ENCODE results near the gene SKIL.
"Not testable (repeated sequence)": the region's sequence is repeated elsewhere in the genome, so short reads cannot be mapped to it uniquely, and the experiment has no call there.

Gene SKIL

DNA sequence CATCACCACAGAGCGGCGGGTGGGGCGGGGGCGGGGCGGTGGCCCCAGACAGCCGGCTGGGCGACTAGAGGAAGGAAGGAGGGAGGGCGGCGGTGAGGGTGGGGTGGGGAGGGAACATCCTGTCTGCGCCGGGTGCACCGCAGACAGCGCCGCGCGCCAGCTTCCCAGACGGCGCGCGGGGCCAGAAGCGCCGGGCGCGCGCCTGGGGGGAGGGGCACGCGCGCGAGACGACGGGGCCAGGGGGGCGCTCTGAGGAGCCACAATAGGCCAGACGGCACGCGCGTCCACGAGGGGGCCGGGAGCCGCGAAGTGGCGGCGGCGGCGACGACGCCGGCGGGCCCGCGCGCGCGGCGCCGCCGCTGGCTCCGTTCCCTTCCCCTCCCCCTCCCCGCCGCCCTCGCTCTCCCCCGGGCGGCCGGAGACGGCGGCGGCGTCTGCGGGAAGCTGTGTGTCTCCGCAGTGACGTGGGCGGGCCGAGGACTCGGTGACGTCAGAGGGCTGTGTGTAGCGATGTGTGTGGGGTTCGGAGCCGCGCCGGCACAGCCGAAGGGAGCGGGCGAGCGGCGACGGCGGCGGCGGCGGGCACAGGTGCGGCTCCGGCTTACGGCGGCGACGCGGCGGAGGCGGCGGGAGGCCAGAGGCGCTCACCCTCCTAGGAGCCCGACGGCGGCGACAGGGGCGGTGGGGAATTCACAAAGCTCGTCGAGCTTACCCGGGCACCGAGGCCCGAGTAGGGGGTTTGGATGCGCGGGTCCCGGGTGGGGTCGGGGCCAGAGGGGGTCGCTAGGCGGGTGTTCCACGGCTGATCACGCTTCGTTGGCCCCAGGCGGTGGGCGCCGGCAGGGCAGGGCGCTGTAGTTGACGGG is at the start of gene SKIL:
SKIL (plus strand) TSS at position 540 of the 866 bp plus-strand sequence. CDS start 2,617 bp downstream, outside the sequence.
- DNase-seq (ENCODE audit: low read depth in 2 of 2): peak; percentile 93

GRCh38 chr3:170309046-170309445 is 48.5 kb upstream of the SKIL start:
- DNase-seq (ENCODE audit: low read depth in 2 of 2): no peak

- DNase-seq (ENCODE audit: low read depth in 2 of 2): no peak
Measured at GRCh38 chr3:170317954-170318353, 39.6 kb upstream of the SKIL start.

DNA sequence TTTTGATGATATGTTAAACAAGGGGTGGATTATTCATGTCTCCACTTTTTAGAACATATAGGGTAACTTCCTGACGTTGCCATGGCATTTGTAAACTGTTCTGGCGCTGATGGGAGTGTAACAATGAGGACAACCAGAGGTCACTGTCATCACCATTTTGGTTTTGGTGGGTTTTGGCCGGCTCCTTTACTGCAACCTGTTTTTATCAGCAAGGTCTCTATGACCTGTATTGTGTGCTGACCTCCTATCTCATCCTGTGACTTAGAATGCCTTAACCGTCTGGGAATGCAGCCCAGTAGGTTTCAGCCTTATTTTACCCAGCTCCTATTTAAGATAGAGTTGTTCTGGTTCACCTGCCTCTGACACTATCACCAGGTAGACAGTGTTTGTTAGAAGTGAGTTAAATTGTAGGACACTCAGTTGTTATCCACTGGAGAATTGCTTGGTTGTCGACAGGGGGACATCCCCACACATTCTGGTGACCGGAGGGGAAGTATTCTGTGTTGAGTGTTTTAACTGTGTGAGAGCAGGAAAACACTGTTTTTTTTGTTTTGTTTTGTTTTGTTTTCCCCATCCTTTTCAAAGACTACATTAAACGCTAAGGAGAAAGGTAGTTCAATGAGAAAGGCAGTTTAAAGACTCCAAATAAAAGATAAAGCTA is 36.9 kb upstream of the SKIL start:
- DNase-seq (ENCODE audit: low read depth in 2 of 2): no peak

DNA sequence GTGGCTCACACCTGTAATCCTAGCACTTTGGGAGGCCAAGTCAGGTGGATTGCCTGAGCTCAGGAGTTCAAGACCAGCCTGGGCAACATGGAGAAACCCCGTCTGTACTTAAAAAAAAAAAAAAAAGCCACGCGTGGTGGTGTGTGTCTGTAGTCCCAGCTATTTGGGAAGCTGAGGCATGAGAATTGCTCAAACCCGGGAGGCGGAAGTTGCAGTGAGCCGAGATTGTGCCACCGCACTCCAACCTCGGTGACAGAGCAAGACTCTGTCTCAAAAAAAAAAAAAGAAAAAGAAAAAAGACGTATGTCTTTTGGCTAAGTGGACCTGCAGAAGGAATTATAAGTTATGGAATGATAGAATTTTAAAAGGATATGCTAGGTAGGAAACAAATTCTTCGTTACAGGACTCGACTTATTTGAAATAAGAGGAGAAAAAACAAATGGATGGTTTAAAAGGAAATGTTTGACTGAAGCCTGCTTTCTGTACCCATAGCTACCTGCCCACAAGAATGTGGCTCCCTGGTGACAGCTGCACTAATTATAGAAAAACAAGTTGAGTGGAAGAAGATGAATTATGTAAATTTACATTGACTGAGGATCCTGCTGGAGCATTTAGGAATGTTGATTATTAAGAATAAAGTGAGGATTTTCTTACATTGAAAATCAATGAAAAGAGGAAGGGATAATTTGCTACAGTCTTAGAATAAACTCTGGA is 36.0 kb upstream of the SKIL start:
- DNase-seq (ENCODE audit: low read depth in 2 of 2): no peak

- DNase-seq (ENCODE audit: low read depth in 2 of 2): no peak
Measured at GRCh38 chr3:170322566-170323269, 34.8 kb upstream of the SKIL start.

DNA sequence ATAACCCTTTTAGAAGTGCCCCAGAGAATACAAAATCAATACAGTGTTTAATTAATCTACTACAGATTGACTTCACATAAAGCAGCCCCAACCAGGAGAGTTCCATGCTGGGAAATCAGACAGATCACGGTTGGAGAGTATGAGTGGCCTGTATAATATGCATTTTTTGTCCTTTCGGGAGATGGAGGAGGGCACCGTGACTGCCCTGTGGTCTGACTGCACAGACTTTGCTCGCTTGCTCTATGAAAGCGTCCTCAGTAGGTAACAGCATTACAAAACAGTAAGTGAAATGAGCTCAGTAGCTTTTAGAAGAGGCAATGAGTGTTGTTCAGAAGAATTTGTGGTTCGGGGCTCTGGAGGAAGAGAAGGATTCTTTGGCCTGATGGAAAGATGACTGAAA is 34.2 kb upstream of the SKIL start:
- no peak for DNase-seq (ENCODE audit: low read depth in 2 of 2)

- DNase-seq (ENCODE audit: low read depth in 2 of 2): no peak
Measured at GRCh38 chr3:170324962-170325361, 32.6 kb upstream of the SKIL start.

- no peak for DNase-seq (ENCODE audit: low read depth in 2 of 2)
Measured at GRCh38 chr3:170327040-170327808, 30.3 kb upstream of the SKIL start.

DNA sequence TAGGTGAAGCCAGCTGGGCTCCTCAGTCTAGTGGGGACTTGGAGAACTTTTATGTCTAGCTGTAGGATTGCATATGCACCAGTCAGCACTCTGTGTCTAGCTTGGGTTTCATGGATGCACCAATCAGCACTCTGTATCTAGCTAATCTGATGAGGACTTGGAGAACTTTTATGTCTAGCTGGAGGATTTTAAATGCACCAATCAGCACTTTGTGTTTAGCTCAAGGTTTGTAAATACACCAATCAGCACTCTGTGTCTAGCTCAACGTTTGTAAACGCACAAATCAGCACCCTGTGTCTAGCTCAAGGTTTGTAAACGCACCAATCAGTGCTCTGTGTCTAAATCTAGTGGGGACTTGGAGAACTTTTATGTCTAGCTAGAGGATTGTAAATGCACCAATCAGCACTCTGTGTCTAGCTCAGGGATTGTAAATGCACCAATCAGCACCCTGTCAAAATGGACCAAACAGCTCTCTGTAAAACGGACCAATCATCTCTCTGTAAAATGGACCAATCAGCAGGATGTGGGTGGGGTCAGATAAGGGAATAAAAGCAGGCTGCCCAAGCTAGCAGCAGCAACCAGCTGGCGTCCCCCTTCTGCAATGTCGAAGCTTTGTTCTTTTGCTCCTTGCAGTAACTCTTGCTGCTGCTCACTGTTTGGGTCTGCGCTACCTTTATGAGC is 29.5 kb upstream of the SKIL start:
- DNase-seq (ENCODE audit: low read depth in 2 of 2): not testable (repeated sequence)

- no peak for DNase-seq (ENCODE audit: low read depth in 2 of 2)
Measured at GRCh38 chr3:170330366-170330765, 27.1 kb upstream of the SKIL start.

- DNase-seq (ENCODE audit: low read depth in 2 of 2): no peak
Measured at GRCh38 chr3:170331143-170331542, 26.4 kb upstream of the SKIL start.

DNA sequence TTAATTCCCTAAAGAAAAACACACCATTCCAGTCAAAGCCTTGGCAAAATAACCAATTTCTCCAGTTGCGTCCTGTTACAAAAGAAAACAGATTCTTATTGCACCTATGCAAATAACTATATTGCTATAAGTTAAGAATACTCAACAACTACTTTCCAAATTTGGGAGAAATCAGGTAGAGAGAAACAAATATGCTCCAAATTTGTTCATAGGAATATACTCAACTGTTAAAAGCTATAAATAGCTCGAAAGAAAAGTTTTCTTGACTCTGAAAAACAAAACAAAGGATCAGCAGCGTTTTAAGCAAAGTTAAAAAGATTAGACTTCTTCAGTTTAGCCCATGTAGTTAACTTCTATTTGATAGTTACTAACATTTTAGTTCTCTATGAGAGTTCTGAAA is 20.1 kb upstream of the SKIL start:
- no peak for DNase-seq (ENCODE audit: low read depth in 2 of 2)

DNA sequence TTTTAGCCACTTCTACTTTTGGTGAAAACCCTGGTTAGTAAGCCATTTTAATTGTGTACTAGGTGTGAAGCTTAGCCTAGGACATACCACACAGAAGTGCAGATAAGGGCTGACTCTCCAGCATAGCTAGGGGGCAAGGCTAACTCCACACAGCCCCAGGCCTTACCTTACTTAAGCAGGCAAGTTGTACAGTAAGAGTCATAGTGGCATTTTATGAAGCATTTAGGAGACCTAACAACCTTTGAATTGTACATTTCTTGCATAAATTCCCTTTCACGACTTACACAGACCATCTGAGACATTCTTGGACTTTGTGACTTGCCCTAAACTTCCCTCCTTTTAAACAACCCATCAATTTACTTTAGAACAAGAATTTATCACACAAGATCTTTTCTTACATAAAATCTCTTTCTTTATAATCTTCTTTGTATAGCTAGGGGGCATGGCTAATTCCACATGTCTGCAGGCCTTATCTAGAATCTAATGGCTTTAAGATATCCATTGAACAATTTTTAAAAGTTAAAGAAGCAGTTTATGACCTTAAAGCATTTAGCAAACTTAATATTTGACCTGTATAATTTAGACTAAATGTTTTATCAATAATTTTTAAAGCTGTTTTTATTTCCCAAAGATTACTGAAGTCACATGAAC is 18.7 kb upstream of the SKIL start:
- no peak for DNase-seq (ENCODE audit: low read depth in 2 of 2)

GRCh38 chr3:170342273-170342672 is 15.2 kb upstream of the SKIL start:
- DNase-seq (ENCODE audit: low read depth in 2 of 2): not testable (repeated sequence)

DNA sequence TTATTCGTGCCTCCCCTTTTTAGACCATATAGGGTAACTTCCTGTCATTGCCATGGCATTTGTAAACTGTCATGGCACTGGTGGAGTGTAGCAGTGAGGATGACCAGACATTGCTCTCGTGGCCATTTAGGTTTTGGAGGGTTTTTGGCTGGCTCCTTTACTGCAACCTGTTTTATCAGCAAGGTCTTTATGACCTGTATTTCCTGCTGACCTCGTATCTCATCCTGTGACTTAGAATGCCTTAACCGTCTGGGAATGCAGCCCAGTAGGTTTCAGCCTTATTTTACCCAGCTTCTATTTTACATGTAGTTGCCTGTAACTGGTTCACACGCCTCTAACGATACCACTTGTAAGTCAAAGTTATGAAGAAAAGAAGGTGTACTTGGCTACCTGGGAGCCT is 13.7 kb upstream of the SKIL start:
- DNase-seq (ENCODE audit: low read depth in 2 of 2): not testable (repeated sequence)

- no peak for DNase-seq (ENCODE audit: low read depth in 2 of 2)
Measured at GRCh38 chr3:170344971-170345370, 12.5 kb upstream of the SKIL start.

GRCh38 chr3:170346481-170347392 is 10.8 kb upstream of the SKIL start:
- DNase-seq (ENCODE audit: low read depth in 2 of 2): no peak
